ENCODE measurements around the gene ADAMTS8. TPM values are rescaled to one million over a fixed set of nuclear protein-coding genes. Genes with fewer than 3 reads are reported as not detected.
"Not testable (repeated sequence)": the region's sequence is repeated elsewhere in the genome, so short reads cannot be mapped to it uniquely, and the experiment has no call there.

The ADAMTS8 gene
- total RNA-seq, 1 donor from 2014 or later: 0.13 TPM

- no peak for DNase-seq (ENCODE audit: low read depth)
Observed at GRCh38 chr11:130439160-130439519, 10.7 kb upstream of the ADAMTS8 start.

GRCh38 chr11:130438401-130439159 is 10.2 kb upstream of the ADAMTS8 start:
- DNase-seq (ENCODE audit: low read depth): not testable (repeated sequence)

- DNase-seq (ENCODE audit: low read depth): no peak
Observed at GRCh38 chr11:130437848-130438247, 9.4 kb upstream of the ADAMTS8 start.

GRCh38 chr11:130436171-130436570 is 7.8 kb upstream of the ADAMTS8 start:
- DNase-seq (ENCODE audit: low read depth): peak; percentile 62

GRCh38 chr11:130435671-130436070 is 7.3 kb upstream of the ADAMTS8 start:
- no peak for DNase-seq (ENCODE audit: low read depth)

GRCh38 chr11:130434521-130435223 is 6.3 kb upstream of the ADAMTS8 start:
- DNase-seq (ENCODE audit: low read depth): peak; percentile 90

- DNase-seq (ENCODE audit: low read depth): no peak
Observed at GRCh38 chr11:130433357-130433756, 4.9 kb upstream of the ADAMTS8 start.

- no peak for DNase-seq (ENCODE audit: low read depth)
Observed at GRCh38 chr11:130431801-130432200, 3.4 kb upstream of the ADAMTS8 start.

- DNase-seq (ENCODE audit: low read depth): peak; percentile 69
Observed at GRCh38 chr11:130431331-130431773, 2.9 kb upstream of the ADAMTS8 start.

- DNase-seq (ENCODE audit: low read depth): no peak
Observed at GRCh38 chr11:130429983-130430382, 1.6 kb upstream of the ADAMTS8 start.

- DNase-seq (ENCODE audit: low read depth): no peak
Observed at GRCh38 chr11:130429120-130429681, 792 bp upstream of the ADAMTS8 start.

- DNase-seq (ENCODE audit: low read depth): no peak
Observed at GRCh38 chr11:130427581-130428315, 661 bp downstream of the ADAMTS8 start.

GRCh38 chr11:130426837-130427341 is 1.5 kb downstream of the ADAMTS8 start:
- DNase-seq (ENCODE audit: low read depth): no peak

GRCh38 chr11:130426223-130426836 is 2.1 kb downstream of the ADAMTS8 start:
- DNase-seq (ENCODE audit: low read depth): no peak

GRCh38 chr11:130425156-130425555 is 3.3 kb downstream of the ADAMTS8 start:
- no peak for DNase-seq (ENCODE audit: low read depth)

- DNase-seq (ENCODE audit: low read depth): no peak
Observed at GRCh38 chr11:130424613-130425140, 3.7 kb downstream of the ADAMTS8 start.

GRCh38 chr11:130423541-130424142 is 4.8 kb downstream of the ADAMTS8 start:
- DNase-seq (ENCODE audit: low read depth): no peak

GRCh38 chr11:130422251-130422995 is 6.0 kb downstream of the ADAMTS8 start:
- no peak for DNase-seq (ENCODE audit: low read depth)

GRCh38 chr11:130421697-130422096 is 6.7 kb downstream of the ADAMTS8 start:
- no peak for DNase-seq (ENCODE audit: low read depth)

- no peak for DNase-seq (ENCODE audit: low read depth)
Observed at GRCh38 chr11:130421199-130421585, 7.2 kb downstream of the ADAMTS8 start.

Data from myocyte (in vitro differentiated cells).